BLaER1 (cell line): ENCODE data around the gene CTRB2.
"Not testable (repeated sequence)": the region's sequence is repeated elsewhere in the genome, so short reads cannot be mapped to it uniquely, and the experiment has no call there.

ENCODE experiments used
- H3K27ac ChIP-seq: shearing (Covaris generic); formaldehyde crosslinking; 2 replicates; pipeline ENCODE4 v1.8.1; 2022
- H3K27me3 ChIP-seq: shearing (Covaris generic); formaldehyde crosslinking; 2 replicates; pipeline ENCODE4 v1.8.1; 2022
- H3K36me3 ChIP-seq: shearing (Covaris generic); formaldehyde crosslinking; 2 replicates; pipeline ENCODE4 v1.8.1; 2022
- H3K4me1 ChIP-seq: shearing (Covaris generic); formaldehyde crosslinking; 2 replicates; pipeline ENCODE4 v1.8.1; 2022
- H3K4me2 ChIP-seq: shearing (Covaris generic); formaldehyde crosslinking; 2 replicates; pipeline ENCODE4 v1.8.1; 2022
- H3K4me3 ChIP-seq: shearing (Covaris generic); formaldehyde crosslinking; 2 replicates; pipeline ENCODE4 v1.8.1; 2022
- H3K9ac ChIP-seq: shearing (Covaris generic); formaldehyde crosslinking; 2 replicates; pipeline ENCODE4 v1.8.1; 2022
- H3K9me3 ChIP-seq: shearing (Covaris generic); formaldehyde crosslinking; 2 replicates; pipeline ENCODE4 v1.8.1; 2022
- H4K20me1 ChIP-seq: shearing (Covaris generic); formaldehyde crosslinking; 2 replicates; pipeline ENCODE4 v1.8.1; 2022
- Cebpa-rat ChIP-seq: shearing (Covaris generic); IDR thresholded peaks from 2 replicates; pipeline ENCODE4 v1.8.1; 2022

CTRB2 gene

GRCh38 chr16:75241955-75242354 is 35.0 kb upstream of the CTRB2 start:
- Histone ChIP-seq H3K4me2 (no peak overlapping the region), H3K36me3 (no peaks in the 10 kb centered on the region), H3K9ac (no peak overlapping the region), H3K27ac (no peak overlapping the region), H3K9me3 (no peaks in the 10 kb centered on the region), H4K20me1 (peaks cover 7% of the 10 kb centered on the region), H3K4me1 (peaks cover 41% of the 10 kb centered on the region), H3K27me3 (0 out of 2 replicates have a peak, but pooled peaks cover 2% of the 10 kb centered on the region), H3K4me3 (no peak overlapping the region)
- TF ChIP-seq Cebpa-rat = no peak

GRCh38 chr16:75241412-75241811 is 34.5 kb upstream of the CTRB2 start:
- H3K27me3 ChIP-seq = no peaks in the 10 kb centered on the region
- H3K9me3 ChIP-seq = no peaks in the 10 kb centered on the region
- H3K4me2 ChIP-seq = no peak overlapping the region
- no peak overlapping the region for H3K4me3 ChIP-seq
- H3K36me3 ChIP-seq = no peaks in the 10 kb centered on the region
- no peak overlapping the region for H3K9ac ChIP-seq
- TF ChIP-seq Cebpa-rat = no peak
- peaks cover 41% of the 10 kb centered on the region for H3K4me1 ChIP-seq
- 0 out of 2 replicates have a peak, but pooled peaks cover 2% of the 10 kb centered on the region for H4K20me1 ChIP-seq
- no peak overlapping the region for H3K27ac ChIP-seq

GRCh38 chr16:75240633-75241032 is 33.7 kb upstream of the CTRB2 start:
- H3K4me3 ChIP-seq, H4K20me1 ChIP-seq, H3K4me2 ChIP-seq, H3K9ac ChIP-seq, H3K36me3 ChIP-seq, H3K27me3 ChIP-seq, H3K27ac ChIP-seq, H3K9me3 ChIP-seq: not testable (repeated sequence)
- peaks cover 40% of the 10 kb centered on the region for H3K4me1 ChIP-seq

- Histone ChIP-seq H4K20me1 (no peaks in the 10 kb centered on the region), H3K9me3 (no peaks in the 10 kb centered on the region), H3K36me3 (no peaks in the 10 kb centered on the region), H3K4me2 (peak overlapping the region; percentile 70; the same call in 1 of the 2 replicates), H3K27me3 (no peaks in the 10 kb centered on the region), H3K4me1 (peaks cover 30% of the 10 kb centered on the region), H3K9ac (no peak overlapping the region), H3K4me3 (no peak overlapping the region), H3K27ac (no peak overlapping the region)
- TF ChIP-seq Cebpa-rat = no peak
These were observed 32.7 kb upstream of the CTRB2 start for GRCh38 chr16:75239542-75240122.

- Histone ChIP-seq H3K4me2 (peak overlapping the region; percentile 70), H3K4me3 (no peak overlapping the region), H3K9ac (peak overlapping the region; percentile 10; the same call in 1 of the 2 replicates), H4K20me1 (no peaks in the 10 kb centered on the region), H3K4me1 (peaks cover 23% of the 10 kb centered on the region), H3K27ac (0 out of 2 replicates have a peak overlapping the region, but pooled peaks have one; percentile 9), H3K36me3 (no peaks in the 10 kb centered on the region), H3K9me3 (no peaks in the 10 kb centered on the region), H3K27me3 (no peaks in the 10 kb centered on the region)
- TF ChIP-seq Cebpa-rat = no peak
These were observed 32.0 kb upstream of the CTRB2 start for GRCh38 chr16:75238853-75239541.

GRCh38 chr16:75238132-75238852 is 31.3 kb upstream of the CTRB2 start:
- Histone ChIP-seq H3K27ac (peak overlapping the region; percentile 9; the same call in 1 of the 2 replicates), H3K4me2 (peak overlapping the region; percentile 70), H3K4me1 (peaks cover 19% of the 10 kb centered on the region), H4K20me1 (no peaks in the 10 kb centered on the region), H3K36me3 (no peaks in the 10 kb centered on the region), H3K9ac (peak overlapping the region; percentile 19; the same call in 1 of the 2 replicates), H3K4me3 (no peak overlapping the region), H3K27me3 (no peaks in the 10 kb centered on the region), H3K9me3 (no peaks in the 10 kb centered on the region)
- no peak for TF ChIP-seq Cebpa-rat

- H3K9me3 ChIP-seq = no peaks in the 10 kb centered on the region
- H3K36me3 ChIP-seq = no peaks in the 10 kb centered on the region
- peak overlapping the region; percentile 70 for H3K4me2 ChIP-seq
- H3K27me3 ChIP-seq = no peaks in the 10 kb centered on the region
- H4K20me1 ChIP-seq = no peaks in the 10 kb centered on the region
- H3K9ac ChIP-seq = 0 out of 2 replicates have a peak overlapping the region, but pooled peaks have one; percentile 19
- H3K27ac ChIP-seq = no peak overlapping the region; the same call in 1 of the 2 replicates
- H3K4me1 ChIP-seq = peaks cover 19% of the 10 kb centered on the region
- TF ChIP-seq Cebpa-rat = no peak
- H3K4me3 ChIP-seq = no peak overlapping the region
These were observed 30.6 kb upstream of the CTRB2 start for GRCh38 chr16:75237398-75238131.

- Histone ChIP-seq H3K4me1 (peaks cover 19% of the 10 kb centered on the region), H3K4me2 (no peak overlapping the region), H3K4me3 (no peak overlapping the region), H3K27me3 (no peaks in the 10 kb centered on the region), H4K20me1 (no peaks in the 10 kb centered on the region), H3K27ac (no peak overlapping the region), H3K9ac (no peak overlapping the region), H3K36me3 (no peaks in the 10 kb centered on the region), H3K9me3 (no peaks in the 10 kb centered on the region)
- no peak for TF ChIP-seq Cebpa-rat
These were observed 29.9 kb upstream of the CTRB2 start for GRCh38 chr16:75236736-75237397.

- no peak overlapping the region for H3K4me3 ChIP-seq
- H3K4me2 ChIP-seq = no peak overlapping the region
- no peaks in the 10 kb centered on the region for H4K20me1 ChIP-seq
- no peak for TF ChIP-seq Cebpa-rat
- no peaks in the 10 kb centered on the region for H3K36me3 ChIP-seq
- H3K9ac ChIP-seq = no peak overlapping the region
- H3K4me1 ChIP-seq = peaks cover 19% of the 10 kb centered on the region
- no peaks in the 10 kb centered on the region for H3K27me3 ChIP-seq
- no peak overlapping the region for H3K27ac ChIP-seq
- H3K9me3 ChIP-seq = no peaks in the 10 kb centered on the region
These were observed 29.3 kb upstream of the CTRB2 start for GRCh38 chr16:75236232-75236631.
